ENCODE results near the gene BTD. TPM values are rescaled to one million over a fixed set of nuclear protein-coding genes. Genes with fewer than 3 reads are reported as not detected.
"Not testable (repeated sequence)": the region's sequence is repeated elsewhere in the genome, so short reads cannot be mapped to it uniquely, and the experiment has no call there.

Gene BTD
- total RNA-seq, 1 donor from 2014 or later = 13.1 TPM

DNA sequence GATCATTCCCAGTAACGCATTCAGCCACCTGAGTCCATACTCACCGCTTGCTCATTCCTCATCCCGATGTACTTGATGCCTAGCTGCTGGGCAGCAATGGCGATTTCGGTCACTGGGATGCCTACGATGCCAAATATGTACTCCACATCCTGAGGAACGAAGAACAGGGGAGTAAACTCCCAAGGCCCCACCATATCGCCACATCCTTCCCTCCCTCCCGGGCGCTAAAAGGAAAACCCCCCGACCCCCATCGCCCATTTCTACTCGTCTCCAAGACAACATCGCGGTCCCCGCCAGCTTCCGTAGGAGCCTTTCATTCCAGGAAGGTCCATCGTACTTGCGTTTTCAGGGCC, 523 bp upstream of the BTD start:
- Mint-ChIP-seq H3K4me1 (ENCODE audit: unreplicated experiment) (peaks cover 20% of the 10 kb centered on the region), H3K4me3 (ENCODE audit: unreplicated experiment) (peak overlapping the region; percentile 100), H3K27me3 (ENCODE audit: unreplicated experiment) (peaks cover 9% of the 10 kb centered on the region), H3K27ac (ENCODE audit: unreplicated experiment) (peak overlapping the region; percentile 94), H3K9me3 (ENCODE audit: unreplicated experiment) (no peaks in the 10 kb centered on the region), H3K36me3 (ENCODE audit: low read depth, unreplicated experiment) (peaks cover 28% of the 10 kb centered on the region)
- no peak for DNase-seq (ENCODE audit: low spot score)
- TF ChIP-seq, protein P1, sequence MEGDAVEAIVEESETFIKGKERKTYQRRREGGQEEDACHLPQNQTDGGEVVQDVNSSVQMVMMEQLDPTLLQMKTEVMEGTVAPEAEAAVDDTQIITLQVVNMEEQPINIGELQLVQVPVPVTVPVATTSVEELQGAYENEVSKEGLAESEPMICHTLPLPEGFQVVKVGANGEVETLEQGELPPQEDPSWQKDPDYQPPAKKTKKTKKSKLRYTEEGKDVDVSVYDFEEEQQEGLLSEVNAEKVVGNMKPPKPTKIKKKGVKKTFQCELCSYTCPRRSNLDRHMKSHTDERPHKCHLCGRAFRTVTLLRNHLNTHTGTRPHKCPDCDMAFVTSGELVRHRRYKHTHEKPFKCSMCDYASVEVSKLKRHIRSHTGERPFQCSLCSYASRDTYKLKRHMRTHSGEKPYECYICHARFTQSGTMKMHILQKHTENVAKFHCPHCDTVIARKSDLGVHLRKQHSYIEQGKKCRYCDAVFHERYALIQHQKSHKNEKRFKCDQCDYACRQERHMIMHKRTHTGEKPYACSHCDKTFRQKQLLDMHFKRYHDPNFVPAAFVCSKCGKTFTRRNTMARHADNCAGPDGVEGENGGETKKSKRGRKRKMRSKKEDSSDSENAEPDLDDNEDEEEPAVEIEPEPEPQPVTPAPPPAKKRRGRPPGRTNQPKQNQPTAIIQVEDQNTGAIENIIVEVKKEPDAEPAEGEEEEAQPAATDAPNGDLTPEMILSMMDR (IDR thresholded peaks at IDR 0.05; ENCODE audit: unreplicated experiment) = no peak

DNA sequence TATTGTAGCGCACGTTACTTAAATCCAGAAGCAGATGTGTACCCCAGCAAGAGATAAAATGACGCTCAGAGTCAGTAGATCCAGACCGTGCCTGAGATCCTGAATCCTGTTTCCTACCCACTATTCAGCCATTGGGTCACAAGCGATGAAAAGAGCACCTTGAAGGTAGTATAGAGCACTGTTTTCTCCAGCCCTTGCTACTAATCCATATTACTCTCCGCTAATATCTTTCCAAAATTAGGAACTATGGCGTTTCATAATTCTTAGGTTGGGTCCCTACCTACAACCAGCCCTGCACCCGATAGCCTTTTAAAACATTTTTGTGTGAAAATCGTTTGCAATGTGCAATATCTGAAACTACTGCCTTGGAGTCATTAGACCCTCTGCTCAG, 596 bp downstream of the BTD start:
- Mint-ChIP-seq H3K27me3 (ENCODE audit: unreplicated experiment) (peaks cover 9% of the 10 kb centered on the region), H3K36me3 (ENCODE audit: low read depth, unreplicated experiment) (peaks cover 28% of the 10 kb centered on the region), H3K9me3 (ENCODE audit: unreplicated experiment) (no peaks in the 10 kb centered on the region), H3K27ac (ENCODE audit: unreplicated experiment) (peak overlapping the region; percentile 94), H3K4me1 (ENCODE audit: unreplicated experiment) (peaks cover 25% of the 10 kb centered on the region), H3K4me3 (ENCODE audit: unreplicated experiment) (peak overlapping the region; percentile 100)
- TF ChIP-seq, protein P1 (IDR thresholded peaks at IDR 0.05; ENCODE audit: unreplicated experiment) = no peak
- no peak for DNase-seq (ENCODE audit: low spot score)

DNA sequence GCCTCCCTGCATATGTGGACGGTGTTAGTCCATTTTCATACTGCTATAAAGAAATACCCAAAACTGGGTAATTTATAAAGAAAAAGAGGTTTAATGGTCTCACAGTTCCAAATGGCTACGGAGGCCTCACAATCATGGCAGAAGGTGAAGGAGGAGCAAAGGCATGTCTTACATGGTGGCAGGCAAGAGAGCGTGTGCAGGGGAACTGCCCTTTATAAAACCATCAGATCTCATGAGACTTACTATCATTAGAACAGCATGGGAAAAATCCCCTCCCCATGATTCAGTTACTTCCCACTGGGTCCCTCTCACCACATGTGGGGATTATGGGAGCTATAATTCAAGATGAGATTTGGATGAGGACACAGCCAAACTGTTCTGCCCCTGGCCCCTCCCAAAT, 1.3 kb downstream of the BTD start:
- H3K9me3 Mint-ChIP-seq (ENCODE audit: unreplicated experiment); H3K27ac Mint-ChIP-seq (ENCODE audit: unreplicated experiment); DNase-seq (ENCODE audit: low spot score); H3K27me3 Mint-ChIP-seq (ENCODE audit: unreplicated experiment): not testable (repeated sequence)
- Mint-ChIP-seq H3K4me3 (ENCODE audit: unreplicated experiment) (peak overlapping the region; percentile 100), H3K36me3 (ENCODE audit: low read depth, unreplicated experiment) (peaks cover 28% of the 10 kb centered on the region), H3K4me1 (ENCODE audit: unreplicated experiment) (peaks cover 25% of the 10 kb centered on the region)

DNA sequence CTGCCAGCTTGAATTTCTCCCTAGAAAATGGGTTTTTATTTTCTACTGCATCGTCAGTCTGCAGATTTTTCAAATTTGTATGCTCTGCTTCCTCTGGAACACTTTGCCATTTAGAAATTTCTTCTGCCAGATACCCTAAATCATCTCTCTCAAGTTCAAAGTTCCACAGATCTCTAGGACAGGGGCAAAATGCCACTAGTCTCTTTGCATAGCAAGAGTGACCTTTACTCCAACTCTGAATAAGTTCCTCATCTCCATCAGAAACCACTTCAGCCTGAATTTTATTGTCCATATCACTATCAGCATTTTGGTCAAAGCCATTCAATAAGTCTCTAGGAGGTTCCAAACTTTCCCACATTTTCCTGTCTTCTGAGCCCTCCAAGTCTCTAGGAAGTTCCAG, 3.0 kb downstream of the BTD start:
- not testable (repeated sequence) for H3K27ac Mint-ChIP-seq (ENCODE audit: unreplicated experiment); H3K27me3 Mint-ChIP-seq (ENCODE audit: unreplicated experiment); DNase-seq (ENCODE audit: low spot score); H3K9me3 Mint-ChIP-seq (ENCODE audit: unreplicated experiment); H3K4me3 Mint-ChIP-seq (ENCODE audit: unreplicated experiment)
- Mint-ChIP-seq H3K36me3 (ENCODE audit: low read depth, unreplicated experiment) (peaks cover 22% of the 10 kb centered on the region), H3K4me1 (ENCODE audit: unreplicated experiment) (peaks cover 25% of the 10 kb centered on the region)

DNA sequence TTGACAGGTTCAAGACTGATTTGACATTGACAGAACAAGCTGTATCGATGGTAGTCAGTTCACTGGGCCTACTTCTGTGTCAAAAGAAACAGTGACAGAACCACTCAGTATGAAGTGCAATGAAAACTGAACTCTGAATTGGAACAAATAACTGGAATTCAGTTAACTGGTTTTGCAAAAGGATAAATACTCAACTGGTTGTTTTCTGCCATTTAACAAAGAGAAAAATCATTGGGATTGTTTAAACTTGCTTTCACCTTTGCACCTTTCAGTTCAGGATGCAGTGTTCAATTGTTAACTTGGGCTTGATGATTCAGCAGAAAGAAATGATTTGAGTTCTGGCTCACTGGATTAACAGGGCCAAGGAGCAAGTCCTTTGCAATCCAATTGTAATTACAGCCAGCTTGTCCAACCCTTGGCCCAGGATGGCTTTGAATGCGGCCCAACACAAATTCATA, 4.9 kb downstream of the BTD start:
- Mint-ChIP-seq H3K27ac (ENCODE audit: unreplicated experiment) (no peak overlapping the region), H3K9me3 (ENCODE audit: unreplicated experiment) (no peaks in the 10 kb centered on the region), H3K4me1 (ENCODE audit: unreplicated experiment) (peaks cover 13% of the 10 kb centered on the region), H3K36me3 (ENCODE audit: low read depth, unreplicated experiment) (peaks cover 16% of the 10 kb centered on the region), H3K4me3 (ENCODE audit: unreplicated experiment) (no peak overlapping the region), H3K27me3 (ENCODE audit: unreplicated experiment) (peaks cover 7% of the 10 kb centered on the region)
- TF ChIP-seq, protein P1 (IDR thresholded peaks at IDR 0.05; ENCODE audit: unreplicated experiment) = no peak
- no peak for DNase-seq (ENCODE audit: low spot score)

DNA sequence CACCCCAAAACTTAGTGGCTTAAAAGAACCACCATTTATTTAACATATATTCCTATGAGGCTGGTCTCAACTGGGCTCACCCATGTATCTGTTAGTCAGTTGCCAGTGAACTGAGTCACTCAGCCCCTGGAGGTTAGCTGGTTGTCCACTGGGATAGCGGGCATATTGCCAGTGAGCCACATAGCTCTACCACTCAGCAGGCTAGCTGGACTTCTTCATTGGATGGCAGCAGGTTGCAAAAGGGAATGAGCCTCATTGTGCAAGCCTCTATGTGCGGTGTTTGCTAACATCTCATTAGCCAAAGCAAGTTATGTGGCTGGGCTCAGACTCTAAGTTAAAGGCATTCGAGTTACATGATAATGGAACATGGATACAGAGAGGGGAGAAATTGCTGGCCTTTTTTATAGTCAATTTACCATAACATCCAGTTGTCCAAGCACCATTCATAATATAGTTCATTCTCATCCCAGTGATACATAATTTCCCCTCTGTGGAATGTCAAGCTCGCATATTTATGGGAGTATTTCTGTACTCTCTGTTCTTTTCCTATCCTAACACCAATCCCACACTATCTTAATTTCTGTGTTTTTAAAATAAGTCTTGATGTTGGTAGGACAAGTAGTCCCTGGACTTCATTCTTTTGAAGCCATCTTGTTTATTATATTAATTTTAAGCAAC, 8.7 kb downstream of the BTD start:
- DNase-seq (ENCODE audit: low spot score) = no peak
- H3K27ac Mint-ChIP-seq (ENCODE audit: unreplicated experiment) = no peak overlapping the region
- H3K27me3 Mint-ChIP-seq (ENCODE audit: unreplicated experiment) = peaks cover 1% of the 10 kb centered on the region

More for the DNA sequence above, 8.7 kb downstream of the BTD start:
- H3K4me3 Mint-ChIP-seq (ENCODE audit: unreplicated experiment) = no peak overlapping the region
- TF ChIP-seq, protein P1 (IDR thresholded peaks at IDR 0.05; ENCODE audit: unreplicated experiment) = no peak
- no peaks in the 10 kb centered on the region for H3K36me3 Mint-ChIP-seq (ENCODE audit: low read depth, unreplicated experiment)
- no peaks in the 10 kb centered on the region for H3K9me3 Mint-ChIP-seq (ENCODE audit: unreplicated experiment)
- H3K4me1 Mint-ChIP-seq (ENCODE audit: unreplicated experiment) = peaks cover 5% of the 10 kb centered on the region

Measured in endothelial cell (in vitro differentiated cells).